Peyer's patch (tissue), 4 donors: ENCODE data around the gene MED20. TPM values are rescaled to one million over a fixed set of nuclear protein-coding genes. Genes with fewer than 3 reads are reported as not detected.

Source experiments
- DNase-seq, 3 donors: peaks; one replicate each; pipeline ENCODE4 v3.0.0-alpha.2; 2017 to 2019
- H3K27ac ChIP-seq, 4 donors: fragments of 200-600 bp; sonication (generic); one replicate each; pipeline ENCODE4 v1.5.1; 2016 to 2019
- H3K27me3 ChIP-seq, 2 donors: fragments of 200-600 bp; sonication (generic); one replicate each; pipeline ENCODE4 v1.5.1; 2019
- H3K36me3 ChIP-seq, 3 donors: fragments of 200-600 bp; sonication (generic); one replicate each; pipeline ENCODE4 v1.5.1; 2016 to 2019
- H3K4me1 ChIP-seq, 4 donors: fragments of 200-600 bp; sonication (generic); one replicate each; pipeline ENCODE4 v1.5.1; 2016 to 2019
- H3K4me3 ChIP-seq, 4 donors: fragments of 200-600 bp; sonication (generic); 1 replicate in 3 of 4; 2 replicates in 1 of 4; pipeline ENCODE4 v1.5.1; 2016 to 2019; ENCODE audit warnings: mild to moderate bottlenecking in 1 of 4
- H3K9me3 ChIP-seq, 4 donors: fragments of 200-600 bp; sonication (generic); one replicate each; pipeline ENCODE4 v1.5.1; 2016 to 2019; ENCODE audit warnings: mild to moderate bottlenecking in 1 of 4
- POLR2A ChIP-seq, 2 donors: fragments of 450-650 bp; IDR thresholded peaks; one replicate each; pipeline ENCODE4 v1.5.1; 2017; ENCODE audit warnings: antibody characterized with exemption in 2 of 2, mild to moderate bottlenecking in 2 of 2, moderate library complexity in 2 of 2
- total RNA-seq, 4 donors: library from RNA; depleted of rRNA; stranded (reverse); fragments of >200 nt; gene quantifications; one replicate each; pipeline ENCODE4 v1.1.0, GENCODE V29; 2016
- TF ChIP-seq, protein P1 (sequence below), 6 experiments: fragments of 450-650 bp in 4 of 6; fragments of 200-600 bp in 2 of 6; sonication (generic) in 1 of 6; IDR thresholded peaks; one replicate each; pipeline ENCODE4 v1.5.1; 2017 to 2019; ENCODE audit warnings: antibody characterized with exemption in 6 of 6, mild to moderate bottlenecking in 3 of 6, moderate library complexity in 1 of 6

The MED20 gene
- total RNA-seq, 4 donors from 2014 or later = 6.6 to 24.3 (median 18.0) TPM

DNA sequence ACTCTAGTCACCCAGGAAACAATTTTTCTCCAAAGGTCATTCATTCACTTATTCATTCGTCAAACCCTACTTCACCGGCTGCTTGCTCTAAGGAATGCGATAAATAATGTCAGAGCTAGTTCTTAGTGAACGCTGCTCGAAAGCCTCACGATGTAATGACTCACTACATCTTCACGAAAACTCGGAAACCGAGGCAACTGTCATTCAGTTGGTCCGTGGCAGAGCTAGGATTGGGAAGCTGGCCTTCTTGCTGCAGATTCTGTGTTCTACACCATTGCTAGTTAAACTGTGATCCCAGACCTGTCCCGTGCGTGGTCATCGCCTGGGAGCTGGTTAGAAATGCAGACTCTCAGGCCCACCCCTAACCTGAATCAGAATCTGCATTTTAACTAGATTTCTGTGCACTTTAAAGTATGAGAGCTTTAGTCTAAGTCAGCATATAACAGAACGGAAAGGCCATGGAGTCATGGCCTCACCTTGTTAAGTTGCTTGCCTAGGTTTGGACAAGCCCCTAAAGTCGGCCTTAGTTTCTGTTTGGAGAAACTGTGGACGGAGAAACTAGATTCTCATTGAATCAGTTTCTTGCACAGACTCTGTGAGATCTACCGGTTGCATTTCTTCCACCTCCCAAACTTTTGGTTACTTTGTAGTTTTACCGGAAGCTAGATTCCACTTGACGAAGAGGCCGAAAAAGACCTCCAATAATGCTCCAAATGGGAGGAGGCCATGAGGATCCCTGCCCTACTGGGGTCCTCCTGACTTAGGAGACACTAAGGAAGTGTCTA lies 21.3 kb upstream of the MED20 start:
- H3K27me3 ChIP-seq = no peaks in the 10 kb centered on the region
- no peak for DNase-seq
- no peak for TF ChIP-seq POLR2A (IDR thresholded peaks at IDR 0.05)
- TF ChIP-seq, protein P1, sequence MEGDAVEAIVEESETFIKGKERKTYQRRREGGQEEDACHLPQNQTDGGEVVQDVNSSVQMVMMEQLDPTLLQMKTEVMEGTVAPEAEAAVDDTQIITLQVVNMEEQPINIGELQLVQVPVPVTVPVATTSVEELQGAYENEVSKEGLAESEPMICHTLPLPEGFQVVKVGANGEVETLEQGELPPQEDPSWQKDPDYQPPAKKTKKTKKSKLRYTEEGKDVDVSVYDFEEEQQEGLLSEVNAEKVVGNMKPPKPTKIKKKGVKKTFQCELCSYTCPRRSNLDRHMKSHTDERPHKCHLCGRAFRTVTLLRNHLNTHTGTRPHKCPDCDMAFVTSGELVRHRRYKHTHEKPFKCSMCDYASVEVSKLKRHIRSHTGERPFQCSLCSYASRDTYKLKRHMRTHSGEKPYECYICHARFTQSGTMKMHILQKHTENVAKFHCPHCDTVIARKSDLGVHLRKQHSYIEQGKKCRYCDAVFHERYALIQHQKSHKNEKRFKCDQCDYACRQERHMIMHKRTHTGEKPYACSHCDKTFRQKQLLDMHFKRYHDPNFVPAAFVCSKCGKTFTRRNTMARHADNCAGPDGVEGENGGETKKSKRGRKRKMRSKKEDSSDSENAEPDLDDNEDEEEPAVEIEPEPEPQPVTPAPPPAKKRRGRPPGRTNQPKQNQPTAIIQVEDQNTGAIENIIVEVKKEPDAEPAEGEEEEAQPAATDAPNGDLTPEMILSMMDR (IDR thresholded peaks at IDR 0.05) = no peak
- H3K4me3 ChIP-seq = peak overlapping the region; percentile 60 to 95 (median 72)
- H3K9me3 ChIP-seq = no peaks in the 10 kb centered on the region
- peaks cover 0 to 41% (median 31%) of the 10 kb centered on the region in 4 donors for H3K4me1 ChIP-seq
- peak overlapping the region; percentile 74 to 93 (median 82) for H3K27ac ChIP-seq
- no peaks in the 10 kb centered on the region for H3K36me3 ChIP-seq

DNA sequence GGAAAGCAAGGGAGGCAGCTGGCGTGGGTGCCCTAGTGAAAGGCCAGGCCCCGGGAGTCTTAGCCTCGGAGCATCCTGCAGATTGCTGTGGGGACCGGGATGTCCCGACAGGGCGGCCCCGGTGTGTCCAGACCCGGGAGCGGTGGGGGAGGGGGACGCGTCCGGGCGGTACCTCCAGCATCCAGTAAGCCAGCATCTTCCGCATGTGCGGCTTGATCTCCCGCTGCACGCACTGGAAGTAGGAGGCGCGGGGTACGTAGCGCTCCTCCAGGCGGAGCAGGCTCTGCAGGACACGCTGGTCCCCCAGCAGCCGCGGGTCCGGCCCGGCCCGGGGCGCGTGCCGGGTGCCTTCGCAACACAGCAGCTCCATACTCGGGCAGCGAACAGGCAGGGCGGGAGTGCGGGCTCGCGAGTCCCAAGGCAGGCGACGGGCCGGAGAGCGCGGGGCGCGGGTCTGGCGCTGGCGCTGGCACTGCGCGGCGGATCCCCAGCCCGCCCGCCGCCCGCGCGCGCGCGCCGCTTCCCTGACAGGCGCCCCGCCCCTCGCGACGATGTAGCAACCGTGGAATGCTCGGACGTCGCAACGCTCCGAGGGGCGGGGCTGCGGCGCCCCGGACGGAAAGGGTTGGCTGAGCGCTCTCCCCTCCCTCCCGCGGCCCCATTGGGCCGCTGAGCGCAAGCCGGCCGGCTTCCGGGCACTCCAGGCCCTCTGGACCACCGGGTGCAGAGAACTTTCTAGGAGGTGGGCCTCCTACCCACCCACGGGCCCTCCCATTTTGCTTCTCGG lies 20.5 kb upstream of the MED20 start, which contains the start of gene CCND3:
Gene CCND3 (minus strand): TSS at position 529 of the 787 bp plus-strand sequence. CDS start 159 bp downstream, at position 370.
- H3K27ac ChIP-seq = peak within 1 kb of the TSS; percentile 74 to 93 (median 82)
- no peaks in the 10 kb centered on the region for H3K9me3 ChIP-seq
- H3K27me3 ChIP-seq = no peaks in the 10 kb centered on the region
- peaks cover 0 to 49% (median 34%) of the 10 kb centered on the region in 4 donors for H3K4me1 ChIP-seq
- TF ChIP-seq POLR2A (IDR thresholded peaks at IDR 0.05) = peak; percentile 59 to 62
- TF ChIP-seq, protein P1 (IDR thresholded peaks at IDR 0.05) = peak in 1 of 6 experiments; percentile 5
- peak within 1 kb of the TSS; percentile 60 to 95 (median 72) for H3K4me3 ChIP-seq
- DNase-seq = peak; percentile 86 to 96 (median 95)
- no peaks in the 10 kb centered on the region for H3K36me3 ChIP-seq

DNA sequence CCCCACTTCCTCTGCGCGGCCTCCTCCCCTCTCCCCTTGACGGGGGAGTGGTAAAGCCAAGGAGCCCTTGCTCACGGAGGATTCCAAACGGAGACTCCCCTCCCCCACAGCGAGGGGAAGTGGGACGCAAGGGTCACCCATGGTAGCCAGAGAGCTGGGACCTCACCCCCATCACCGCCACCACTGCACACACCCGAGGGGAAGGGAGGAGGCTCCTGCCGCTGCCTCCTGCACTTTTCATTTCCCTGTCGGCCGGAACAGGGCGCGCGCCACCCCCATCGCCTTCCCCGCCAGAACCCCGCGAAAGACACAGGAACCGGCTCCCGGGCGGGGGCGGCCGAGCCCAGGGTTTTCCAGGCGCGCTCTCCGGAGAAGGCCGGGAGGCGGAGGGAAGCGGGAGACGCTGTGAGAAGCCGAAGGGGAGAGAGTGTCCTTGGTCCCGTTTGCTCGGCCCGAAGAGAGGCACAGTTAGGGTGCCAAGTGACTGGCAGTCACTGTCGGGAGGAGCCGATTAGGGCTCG lies 19.9 kb upstream of the MED20 start:
- Histone ChIP-seq H3K4me3 (peak overlapping the region; percentile 60 to 95 (median 72)), H3K36me3 (peaks cover 0 to 3% (median 0%) of the 10 kb centered on the region in 3 donors), H3K4me1 (peaks cover 0 to 56% (median 35%) of the 10 kb centered on the region in 4 donors), H3K27me3 (no peaks in the 10 kb centered on the region), H3K9me3 (no peaks in the 10 kb centered on the region), H3K27ac (peak overlapping the region; percentile 74 to 93 (median 82))
- TF ChIP-seq, protein P1 (IDR thresholded peaks at IDR 0.05) = peak in 1 of 6 experiments; percentile 2
- TF ChIP-seq POLR2A (IDR thresholded peaks at IDR 0.05) = no peak
- peak in 2 of 3 donors; percentile 69 to 71 for DNase-seq

DNA sequence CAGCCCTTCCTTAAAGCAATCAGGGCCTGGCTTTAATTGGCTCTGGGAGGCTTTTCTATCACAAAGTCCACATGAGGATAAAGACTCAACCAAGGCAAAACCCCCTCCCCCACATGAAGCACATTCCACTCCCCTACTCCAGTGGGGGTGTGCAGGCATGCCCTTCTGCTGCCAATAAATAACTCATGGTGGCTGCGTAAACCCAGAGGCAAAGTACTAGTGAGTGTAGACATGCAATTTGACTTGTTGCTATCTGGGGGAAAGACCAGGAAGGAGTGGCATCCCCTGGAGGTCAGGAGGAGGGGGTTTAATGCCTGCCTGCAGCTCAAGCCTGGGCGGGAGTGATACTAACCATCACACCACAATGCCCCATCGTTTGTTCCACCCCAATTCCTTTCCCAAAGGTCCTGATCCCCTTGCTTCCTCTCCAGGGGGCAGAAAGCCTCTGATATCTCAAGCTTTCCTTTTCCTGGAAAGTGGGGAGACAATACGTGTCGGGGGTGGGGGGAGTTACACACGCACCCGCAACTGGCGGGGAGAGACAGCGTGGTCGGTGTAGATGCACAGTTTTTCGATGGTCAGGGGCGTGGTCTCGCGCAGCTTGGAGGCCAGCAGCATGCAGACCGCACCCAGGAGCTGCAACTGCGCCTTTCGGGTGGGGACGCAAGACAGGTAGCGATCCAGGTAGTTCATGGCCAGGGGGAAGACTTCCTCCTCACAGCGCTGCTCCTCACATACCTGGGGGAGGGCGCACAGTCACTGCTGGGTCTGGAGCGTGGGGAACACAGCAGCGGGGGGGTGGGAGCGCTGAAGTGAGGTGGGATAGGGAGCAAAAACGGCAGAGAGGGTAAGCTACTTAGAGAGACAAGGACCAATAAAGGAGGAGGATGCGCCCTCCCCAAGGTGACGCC lies 19.2 kb upstream of the MED20 start:
- Histone ChIP-seq H3K9me3 (no peaks in the 10 kb centered on the region), H3K27ac (peak overlapping the region; percentile 74 to 93 (median 82)), H3K4me1 (peaks cover 0 to 60% (median 35%) of the 10 kb centered on the region in 4 donors), H3K36me3 (peaks cover 0 to 10% (median 0%) of the 10 kb centered on the region in 3 donors), H3K27me3 (no peaks in the 10 kb centered on the region), H3K4me3 (peak overlapping the region; percentile 60 to 95 (median 72))
- DNase-seq = peak in 2 of 3 donors; percentile 70 to 72
- TF ChIP-seq POLR2A (IDR thresholded peaks at IDR 0.05) = peak; percentile 12 to 13
- TF ChIP-seq, protein P1 (IDR thresholded peaks at IDR 0.05) = no peak
